ENCODE results near the gene BBX.

- TF ChIP-seq POLR2AphosphoS5 (IDR thresholded peaks at IDR 0.05; ENCODE audit: low read depth, low read length) (no peak), REST (IDR thresholded peaks at IDR 0.05; ENCODE audit: insufficient read depth in 1 of 2, low read depth in 2 of 2, low read length in 2 of 2) (no peak), SIN3A (IDR thresholded peaks at IDR 0.05; ENCODE audit: borderline replicate concordance, insufficient read depth, low read length) (no peak)
These were observed 452 bp downstream of the BBX start for GRCh38 chr3:107523289-107523538.

All from PFSK-1 (cell line).